Daoy (cell line): ENCODE measurements around the gene PTPRH. TPM values are rescaled to one million over a fixed set of nuclear protein-coding genes. Genes with fewer than 3 reads are reported as not detected.
A peak's percentile ranks its signal among the peaks of the same experiment; 100 is the strongest.
"Not testable (repeated sequence)": the region's sequence is repeated elsewhere in the genome, so short reads cannot be mapped to it uniquely, and the experiment has no call there.

Experiments
- DNase-seq: peaks from one replicate; pipeline ENCODE4 v3.0.0-alpha.2; 2015; ENCODE audit warnings: low read depth
- total RNA-seq: library from RNA; depleted of rRNA; stranded (reverse); fragments of >200 nt; shearing (Covaris generic); gene quantifications from 2 replicates; pipeline ENCODE4 v1.2.3, GENCODE V29; 2014

The PTPRH gene
- total RNA-seq, 1 experiment from 2014 or later: 8.6 TPM

- DNase-seq: no peak
These were observed 23.2 kb downstream of the PTPRH start for GRCh38 chr19:55186080-55186479.

GRCh38 chr19:55181740-55182139 is 27.6 kb downstream of the PTPRH start:
- no peak for DNase-seq

- peak; percentile 58 for DNase-seq
These were observed 29.5 kb downstream of the PTPRH start, which contains the start of gene SYT5 for GRCh38 chr19:55179606-55180484. SYT5 (minus strand) TSS chr19:55180289; CDS start chr19:55179041, 1,248 bp downstream.

- DNase-seq: peak; percentile 87
These were observed 30.3 kb downstream of the PTPRH start for GRCh38 chr19:55178781-55179599.

- DNase-seq: no peak
These were observed 33.2 kb downstream of the PTPRH start for GRCh38 chr19:55176076-55176475.

- no peak for DNase-seq
These were observed 34.0 kb downstream of the PTPRH start for GRCh38 chr19:55175117-55175867.

- DNase-seq: no peak
These were observed 34.7 kb downstream of the PTPRH start for GRCh38 chr19:55174425-55175116.

GRCh38 chr19:55173714-55174409 is 35.4 kb downstream of the PTPRH start:
- DNase-seq: peak; percentile 87

GRCh38 chr19:55173186-55173713 is 36.1 kb downstream of the PTPRH start:
- DNase-seq: no peak

GRCh38 chr19:55172741-55173140 is 36.6 kb downstream of the PTPRH start:
- DNase-seq: peak; percentile 66

GRCh38 chr19:55172318-55172717 is 37.0 kb downstream of the PTPRH start:
- DNase-seq: not testable (repeated sequence)

GRCh38 chr19:55171440-55171839 is 37.9 kb downstream of the PTPRH start:
- no peak for DNase-seq

- no peak for DNase-seq
These were observed 40.2 kb downstream of the PTPRH start for GRCh38 chr19:55169136-55169535.

- DNase-seq: peak; percentile 99
These were observed 42.6 kb downstream of the PTPRH start, which contains the start of gene DNAAF3 for GRCh38 chr19:55166530-55167268. DNAAF3 (minus strand) TSS chr19:55166613; CDS start chr19:55166413, 200 bp downstream.

GRCh38 chr19:55165952-55166529 is 43.3 kb downstream of the PTPRH start:
- DNase-seq: peak; percentile 90

- no peak for DNase-seq
These were observed 47.6 kb downstream of the PTPRH start for GRCh38 chr19:55161571-55162322.

- no peak for DNase-seq
These were observed 48.3 kb downstream of the PTPRH start for GRCh38 chr19:55160986-55161365.
